BJ (cell line): ENCODE results near the gene SMARCA5. TPM values are rescaled to one million over a fixed set of nuclear protein-coding genes. Genes with fewer than 3 reads are reported as not detected.
A peak's percentile ranks its signal among the peaks of the same experiment; 100 is the strongest.

Experiments
- CTCF ChIA-PET: fragments of 350-600 bp; formaldehyde crosslinking; extraction: SDS; loops from one replicate; lab custom pipeline; 2021; ENCODE audit warnings: antibody characterized with exemption, inconsistent platforms; lab: Yijun Ruan, JAX
- POLR2A ChIA-PET: fragments of 300-600 bp; sonication (Branson Sonifier 250); formaldehyde crosslinking; extraction: SDS; loops from one replicate; lab custom pipeline; 2021; ENCODE audit warnings: antibody characterized with exemption; lab: Charles Lee
- DNase-seq: peaks from one replicate; pipeline ENCODE4 v3.0.0-alpha.2; 2011; ENCODE audit warnings: low read depth
- H3K27me3 ChIP-seq: 2 replicates; pipeline ENCODE4 v1.6.0; 2011; ENCODE audit warnings: low read length; ENCODE audit not compliant: control insufficient read depth, insufficient read depth
- H3K36me3 ChIP-seq: 2 replicates; pipeline ENCODE4 v1.5.1; 2011; ENCODE audit warnings: low read length; ENCODE audit not compliant: control insufficient read depth, insufficient read depth
- H3K4me3 ChIP-seq: 2 replicates; pipeline ENCODE4 v1.5.1; 2011; ENCODE audit warnings: low read depth, mild to moderate bottlenecking, control low read depth, low read length
- CTCF ChIP-seq: IDR thresholded peaks from 2 replicates; pipeline ENCODE4 v1.5.1; 2011; ENCODE audit warnings: low read depth, mild to moderate bottlenecking, control low read depth, inconsistent platforms, low read length, moderate library complexity; ENCODE audit not compliant: insufficient read depth
- polyA plus RNA-seq: library from polyadenylated mRNA; depleted of rRNA; stranded (reverse); fragments of >200 nt; gene quantifications from 2 replicates; pipeline ENCODE4 v1.2.3, GENCODE V29; 2011

The SMARCA5 gene
- polyA plus RNA-seq, 1 experiment: 6.3 TPM

- H3K4me3 ChIP-seq: peak overlapping the region; percentile 61
- TF ChIP-seq CTCF: no peak
- DNase-seq: no peak
- CTCF ChIA-PET: interaction anchor here (1.1 to 1.9 kb wide), 2 partner anchors 8 to 12 kb away, joined by 3 to 5 read pairs; no protein-coding TSS in a partner anchor
- POLR2A ChIA-PET: no interaction called here
- no peaks in the 10 kb centered on the region for H3K27me3 ChIP-seq
- H3K36me3 ChIP-seq: peaks cover 3% of the 10 kb centered on the region
Measured at GRCh38 chr4:143559757-143560147, 46.2 kb downstream of the SMARCA5 start.

GRCh38 chr4:143564472-143564871, 51.0 kb downstream of the SMARCA5 start:
- H3K27me3 ChIP-seq: no peaks in the 10 kb centered on the region
- ChIA-PET CTCF (no interaction called here), POLR2A (no interaction called here)
- TF ChIP-seq CTCF: no peak
- no peak for DNase-seq
- H3K36me3 ChIP-seq: no peaks in the 10 kb centered on the region
- no peak overlapping the region for H3K4me3 ChIP-seq

GRCh38 chr4:143575331-143575730, 61.8 kb downstream of the SMARCA5 start:
- POLR2A ChIA-PET: interaction anchor here (0.6 kb wide), 1 partner anchor 49 kb away, joined by 3 read pairs; no protein-coding TSS in a partner anchor
- DNase-seq: no peak

GRCh38 chr4:143581331-143581946, 67.9 kb downstream of the SMARCA5 start:
- POLR2A ChIA-PET: no interaction called here
- no peak overlapping the region for H3K4me3 ChIP-seq
- no peaks in the 10 kb centered on the region for H3K36me3 ChIP-seq
- no peak for DNase-seq
- no peak for TF ChIP-seq CTCF
- CTCF ChIA-PET: no interaction called here
- H3K27me3 ChIP-seq: no peaks in the 10 kb centered on the region

More at GRCh38 chr4:143575331-143575730, 61.8 kb downstream of the SMARCA5 start:
- Histone ChIP-seq H3K4me3 (no peak overlapping the region), H3K27me3 (no peaks in the 10 kb centered on the region), H3K36me3 (no peaks in the 10 kb centered on the region)
- CTCF ChIA-PET: no interaction called here
- TF ChIP-seq CTCF: no peak

- CTCF ChIA-PET: no interaction called here
Measured at GRCh38 chr4:143585548-143585947, 72.0 kb downstream of the SMARCA5 start.

More at GRCh38 chr4:143585548-143585947, 72.0 kb downstream of the SMARCA5 start:
- POLR2A ChIA-PET: no interaction called here
- Histone ChIP-seq H3K4me3 (no peak overlapping the region), H3K27me3 (no peaks in the 10 kb centered on the region), H3K36me3 (no peaks in the 10 kb centered on the region)
- no peak for DNase-seq
- TF ChIP-seq CTCF: no peak
